ENCODE data around the gene CCN5.

- TF ChIP-seq EZH2 (IDR thresholded peaks at IDR 0.05; ENCODE audit: low read depth): no peak
- no peak for TF ChIP-seq CTCF (conservative IDR thresholded peaks at IDR 0.05)
Measured at GRCh38 chr20:44738813-44739477, 23.8 kb downstream of the CCN5 start.

All from PC-9 (cell line).